SK-N-SH (cell line): ENCODE results near the gene SWI5. TPM values are rescaled to one million over a fixed set of nuclear protein-coding genes. Genes with fewer than 3 reads are reported as not detected.

Experiments
- CTCF ChIA-PET: fragments of 300-600, 350-600 bp; formaldehyde crosslinking; extraction: SDS; loops from one replicate; lab custom pipeline; 2021; lab: Yijun Ruan, JAX
- POLR2A ChIA-PET: fragments of 350-600 bp; sonication (Branson Sonifier 250); formaldehyde crosslinking; extraction: SDS; loops from one replicate; lab custom pipeline; 2020; ENCODE audit warnings: antibody characterized with exemption, inconsistent platforms; lab: Yijun Ruan, JAX
- DNase-seq: peaks from one replicate; pipeline ENCODE4 v3.0.0; 2012
- H2AFZ ChIP-seq: fragments of 200-600 bp; sonication (generic); 2 replicates; pipeline ENCODE4 v1.8.1; 2016; ENCODE audit warnings: antibody characterized with exemption, mild to moderate bottlenecking, low read depth
- H3F3A ChIP-seq: fragments of 200-600 bp; sonication (generic); replicated peaks from 2 replicates; pipeline ENCODE3; 2016; ENCODE audit warnings: antibody characterized with exemption, mild to moderate bottlenecking; ENCODE audit not compliant: insufficient read depth
- H3K27ac ChIP-seq, 2 experiments: fragments of 200-500 bp in 1 of 2; fragments of 200-600 bp in 1 of 2; sonication (Bioruptor generic) in 1 of 2; sonication (generic), shearing (Covaris generic) in 1 of 2; 2 replicates each; pipeline versions ENCODE4 v1.5.1 to v1.6.1; 2014 to 2016; ENCODE audit warnings: low read depth in 2 of 2, inconsistent platforms in 1 of 2, low read length in 1 of 2, mild to moderate bottlenecking in 1 of 2, mixed read lengths in 1 of 2
- H3K27me3 ChIP-seq: fragments of 200-600 bp; sonication (generic), shearing (Covaris generic); 2 replicates; pipeline ENCODE4 v1.6.1; 2016; ENCODE audit warnings: mixed run types; ENCODE audit not compliant: insufficient read depth
- H3K36me3 ChIP-seq, 2 experiments: fragments of 200-500 bp in 1 of 2; fragments of 200-600 bp in 1 of 2; sonication (Bioruptor generic) in 1 of 2; sonication (generic) in 1 of 2; replicated peaks in 1 of 2; 2 replicates each; pipeline versions ENCODE3 to v1.5.1; 2014 to 2016; ENCODE audit warnings: low read length in 1 of 2, mild to moderate bottlenecking in 1 of 2; ENCODE audit not compliant: insufficient read depth in 2 of 2, control insufficient read depth in 1 of 2
- H3K4me1 ChIP-seq, 2 experiments: fragments of 200-500 bp in 1 of 2; fragments of 200-600 bp in 1 of 2; sonication (Bioruptor generic) in 1 of 2; sonication (generic), shearing (Covaris generic) in 1 of 2; 2 replicates each; pipeline versions ENCODE4 v1.5.1 to v1.6.1; 2014 to 2016; ENCODE audit warnings: low read depth in 1 of 2, low read length in 1 of 2, mixed run types in 1 of 2; ENCODE audit not compliant: insufficient read depth in 2 of 2, control insufficient read depth in 1 of 2
- H3K4me2 ChIP-seq: fragments of 200-600 bp; sonication (generic), shearing (Covaris generic); 2 replicates; pipeline ENCODE4 v1.6.1; 2017; ENCODE audit warnings: mixed run types
- H3K4me3 ChIP-seq, 2 experiments: fragments of 200-500 bp in 1 of 2; fragments of 200-600 bp in 1 of 2; sonication (Bioruptor generic) in 1 of 2; sonication (generic), shearing (Covaris generic) in 1 of 2; 2 replicates each; pipeline versions ENCODE4 v1.5.1 to v1.8.1; 2014 to 2016; ENCODE audit warnings: low read depth in 2 of 2, inconsistent platforms in 1 of 2, low read length in 1 of 2, mild to moderate bottlenecking in 1 of 2, mixed read lengths in 1 of 2, moderate library complexity in 1 of 2
- H3K79me2 ChIP-seq: fragments of 200-600 bp; sonication (generic); 2 replicates; pipeline ENCODE4 v1.8.1; 2017; ENCODE audit warnings: mild to moderate bottlenecking; ENCODE audit not compliant: insufficient read depth
- H3K9ac ChIP-seq: fragments of 200-600 bp; sonication (generic); 2 replicates; pipeline ENCODE4 v1.6.1; 2017; ENCODE audit warnings: mixed run types
- H3K9me2 ChIP-seq: fragments of 200-600 bp; sonication (generic); 2 replicates; pipeline ENCODE4 v1.6.1; 2017; ENCODE audit warnings: mixed run types
- H3K9me3 ChIP-seq: fragments of 200-600 bp; sonication (generic); 2 replicates; pipeline ENCODE4 v1.6.1; 2017; ENCODE audit warnings: mixed run types, mild to moderate bottlenecking, moderate library complexity
- H4K20me1 ChIP-seq: fragments of 200-600 bp; sonication (generic); 2 replicates; pipeline ENCODE4 v1.6.1; 2017; ENCODE audit warnings: mild to moderate bottlenecking, mixed run types; ENCODE audit not compliant: insufficient read depth
- EP300 ChIP-seq, 2 experiments: IDR thresholded peaks; 2 replicates each; pipeline versions ENCODE4 v1.4.0 to v1.6.1; 2012; ENCODE audit warnings: borderline replicate concordance in 1 of 2, low read depth in 1 of 2, low read length in 1 of 2
- EZH2phosphoT487 ChIP-seq: fragments of 200-600 bp; sonication (generic); IDR thresholded peaks from 2 replicates; pipeline ENCODE4 v1.6.1; 2017; ENCODE audit warnings: low read depth, mixed run types, mild to moderate bottlenecking, antibody characterized with exemption, moderate library complexity, borderline replicate concordance
- FOSL2 ChIP-seq: IDR thresholded peaks from 2 replicates; pipeline ENCODE4 v1.4.0; 2012; ENCODE audit warnings: low read depth, mild to moderate bottlenecking, moderate library complexity, borderline replicate concordance
- FOXM1 ChIP-seq: IDR thresholded peaks from 2 replicates; pipeline ENCODE4 v1.4.0; 2012; ENCODE audit warnings: low read depth, mild to moderate bottlenecking
- GATA2 ChIP-seq: sonication (generic); formaldehyde crosslinking; IDR thresholded peaks from 2 replicates; pipeline ENCODE4 v1.5.0; 2020; ENCODE audit warnings: mild to moderate bottlenecking, missing genetic modification reagents
- JUND ChIP-seq: IDR thresholded peaks from 2 replicates; pipeline ENCODE4 v1.4.0; 2012
- MXI1 ChIP-seq: IDR thresholded peaks from 2 replicates; pipeline ENCODE4 v1.6.1; 2012; ENCODE audit warnings: mild to moderate bottlenecking, low read depth, low read length, improper control_type of control experiment
- RAD21 ChIP-seq: IDR thresholded peaks from 2 replicates; pipeline ENCODE4 v1.6.1; 2012; ENCODE audit warnings: mild to moderate bottlenecking, low read length
- RCOR1 ChIP-seq: fragments of 150-350 bp; IDR thresholded peaks from 2 replicates; pipeline ENCODE4 v1.6.1; 2017; ENCODE audit warnings: antibody characterized with exemption, low read length
- SIN3A ChIP-seq: IDR thresholded peaks from 2 replicates; pipeline ENCODE4 v1.6.1; 2012; ENCODE audit warnings: low read depth, mild to moderate bottlenecking, low read length, moderate library complexity, borderline replicate concordance
- SMC3 ChIP-seq: IDR thresholded peaks from 2 replicates; pipeline ENCODE4 v1.6.1; 2012; ENCODE audit warnings: low read depth, low read length, improper control_type of control experiment
- TAF1 ChIP-seq: IDR thresholded peaks from 2 replicates; pipeline ENCODE4 v1.6.1; 2012; ENCODE audit warnings: low read depth, mild to moderate bottlenecking, low read length, moderate library complexity, borderline replicate concordance
- TCF12 ChIP-seq: IDR thresholded peaks from 2 replicates; pipeline ENCODE4 v1.4.0; 2012
- YY1 ChIP-seq: IDR thresholded peaks from 2 replicates; pipeline ENCODE4 v1.4.0; 2012; ENCODE audit warnings: low read depth, mild to moderate bottlenecking
- WGBS: methylation state at CpG from one replicate; pipeline ENCODE4 v1.1.6; 2017; ENCODE audit warnings: low lambda C conversion rate; 5-methylcytosine and 5-hydroxymethylcytosine counted together
- polyA plus RNA-seq, 3 experiments: library from polyadenylated mRNA; depleted of rRNA; stranded (reverse); fragments of >200 nt; gene quantifications; 2 replicates each; pipeline ENCODE4 v1.2.3, GENCODE V29; 2012
- TF ChIP-seq, protein P1 (sequence below): IDR thresholded peaks from 2 replicates; pipeline ENCODE4 v1.4.0; 2012; ENCODE audit warnings: low read depth, borderline replicate concordance
- TF ChIP-seq, protein P2 (sequence below): IDR thresholded peaks from 2 replicates; pipeline ENCODE4 v1.4.0; 2012; ENCODE audit warnings: low read depth, borderline replicate concordance
- TF ChIP-seq, protein P3 (sequence below): IDR thresholded peaks from 2 replicates; pipeline ENCODE4; 2012
- TF ChIP-seq, protein P4 (sequence below): IDR thresholded peaks from 2 replicates; pipeline ENCODE4 v1.4.0; 2012; ENCODE audit warnings: low read depth
- TF ChIP-seq, protein P5 (sequence below): fragments of 150-350 bp; IDR thresholded peaks from 2 replicates; pipeline ENCODE4 v1.6.1; 2016; ENCODE audit warnings: mild to moderate bottlenecking, low read depth, low read length

The SWI5 gene
- polyA plus RNA-seq, 1 of the 3 experiments (the other 2 are of a cell fraction): 84.1 TPM

DNA sequence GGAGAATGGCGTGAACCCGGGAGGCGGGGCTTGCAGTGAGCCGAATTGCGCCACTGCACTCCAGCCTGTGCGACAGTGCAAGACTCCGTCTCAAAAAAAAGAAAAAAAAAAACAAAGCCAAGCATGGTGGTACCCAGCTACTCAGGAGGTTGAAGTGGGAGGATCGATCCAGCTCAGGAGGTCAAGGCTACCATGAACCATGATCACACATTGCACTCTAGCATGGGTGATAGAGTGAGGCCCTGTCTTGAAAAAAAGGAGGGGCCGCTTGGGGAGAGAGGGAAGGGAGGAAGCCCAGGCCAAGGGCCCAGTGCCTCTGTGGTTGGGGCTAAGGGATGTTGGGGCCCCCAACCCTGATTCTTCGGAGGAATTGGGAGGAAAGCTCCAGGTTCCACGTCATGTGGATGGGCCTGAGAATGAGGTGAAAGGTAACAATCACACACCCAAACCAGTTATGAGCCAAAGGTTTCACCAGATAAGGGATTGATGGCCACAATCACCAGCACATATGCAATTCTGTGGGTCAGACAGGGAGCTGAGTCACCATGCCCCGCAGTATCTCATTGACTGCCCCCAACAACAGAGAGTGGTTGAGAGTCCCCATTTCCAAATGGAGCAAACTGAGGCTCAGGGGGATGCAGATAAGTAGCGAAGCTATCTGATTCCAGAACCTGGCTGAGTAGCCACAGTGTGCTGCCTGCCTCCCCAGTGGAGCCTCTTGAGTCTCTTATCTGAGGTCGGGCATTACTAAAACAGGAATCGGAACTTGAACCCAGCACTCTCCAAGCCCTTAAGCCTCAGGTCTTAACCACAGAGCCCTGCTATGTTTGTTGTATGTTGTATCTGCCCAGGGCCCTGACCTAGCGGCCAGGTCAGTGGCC, 20.5 kb downstream of the SWI5 start:
- ChIA-PET POLR2A (interaction anchor here (0.6 to 1.8 kb wide), 2 partner anchors 8 to 227 kb away, joined by 3 to 4 read pairs; no protein-coding TSS in a partner anchor), CTCF (interaction anchor here (0.5 to 9.4 kb wide), 23 partner anchors 8 to 142 kb away, joined by 3 to 80 read pairs (median 4); partner anchors contain the start of gene CERCAM)
- H3K4me3 ChIP-seq: no peak overlapping the region
- H3K4me2 ChIP-seq: no peak overlapping the region
- no peaks in the 10 kb centered on the region for H3K9me3 ChIP-seq
- no peaks in the 10 kb centered on the region for H3K36me3 ChIP-seq
- H3K9ac ChIP-seq: no peak overlapping the region
- DNase-seq: no peak
- no peaks in the 10 kb centered on the region for H3K79me2 ChIP-seq
- H3K4me1 ChIP-seq: peaks cover 5 to 8% of the 10 kb centered on the region in 2 experiments; a peak in 2 of 4 replicates
- WGBS: 87% methylated on average over 16 of the region's 16 CpGs
- no peaks in the 10 kb centered on the region for H3K27me3 ChIP-seq
- H4K20me1 ChIP-seq: no peaks in the 10 kb centered on the region
- H2AFZ ChIP-seq: no peak overlapping the region
- no peak for TF ChIP-seq GATA2
- no peak for TF ChIP-seq RCOR1
- TF ChIP-seq FOXM1: no peak
- TF ChIP-seq, protein P1, sequence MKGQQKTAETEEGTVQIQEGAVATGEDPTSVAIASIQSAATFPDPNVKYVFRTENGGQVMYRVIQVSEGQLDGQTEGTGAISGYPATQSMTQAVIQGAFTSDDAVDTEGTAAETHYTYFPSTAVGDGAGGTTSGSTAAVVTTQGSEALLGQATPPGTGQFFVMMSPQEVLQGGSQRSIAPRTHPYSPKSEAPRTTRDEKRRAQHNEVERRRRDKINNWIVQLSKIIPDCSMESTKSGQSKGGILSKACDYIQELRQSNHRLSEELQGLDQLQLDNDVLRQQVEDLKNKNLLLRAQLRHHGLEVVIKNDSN: no peak
- no peak for TF ChIP-seq RAD21
- TF ChIP-seq, protein P2, sequence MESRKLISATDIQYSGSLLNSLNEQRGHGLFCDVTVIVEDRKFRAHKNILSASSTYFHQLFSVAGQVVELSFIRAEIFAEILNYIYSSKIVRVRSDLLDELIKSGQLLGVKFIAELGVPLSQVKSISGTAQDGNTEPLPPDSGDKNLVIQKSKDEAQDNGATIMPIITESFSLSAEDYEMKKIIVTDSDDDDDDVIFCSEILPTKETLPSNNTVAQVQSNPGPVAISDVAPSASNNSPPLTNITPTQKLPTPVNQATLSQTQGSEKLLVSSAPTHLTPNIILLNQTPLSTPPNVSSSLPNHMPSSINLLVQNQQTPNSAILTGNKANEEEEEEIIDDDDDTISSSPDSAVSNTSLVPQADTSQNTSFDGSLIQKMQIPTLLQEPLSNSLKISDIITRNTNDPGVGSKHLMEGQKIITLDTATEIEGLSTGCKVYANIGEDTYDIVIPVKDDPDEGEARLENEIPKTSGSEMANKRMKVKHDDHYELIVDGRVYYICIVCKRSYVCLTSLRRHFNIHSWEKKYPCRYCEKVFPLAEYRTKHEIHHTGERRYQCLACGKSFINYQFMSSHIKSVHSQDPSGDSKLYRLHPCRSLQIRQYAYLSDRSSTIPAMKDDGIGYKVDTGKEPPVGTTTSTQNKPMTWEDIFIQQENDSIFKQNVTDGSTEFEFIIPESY: no peak
- TF ChIP-seq, protein P3, sequence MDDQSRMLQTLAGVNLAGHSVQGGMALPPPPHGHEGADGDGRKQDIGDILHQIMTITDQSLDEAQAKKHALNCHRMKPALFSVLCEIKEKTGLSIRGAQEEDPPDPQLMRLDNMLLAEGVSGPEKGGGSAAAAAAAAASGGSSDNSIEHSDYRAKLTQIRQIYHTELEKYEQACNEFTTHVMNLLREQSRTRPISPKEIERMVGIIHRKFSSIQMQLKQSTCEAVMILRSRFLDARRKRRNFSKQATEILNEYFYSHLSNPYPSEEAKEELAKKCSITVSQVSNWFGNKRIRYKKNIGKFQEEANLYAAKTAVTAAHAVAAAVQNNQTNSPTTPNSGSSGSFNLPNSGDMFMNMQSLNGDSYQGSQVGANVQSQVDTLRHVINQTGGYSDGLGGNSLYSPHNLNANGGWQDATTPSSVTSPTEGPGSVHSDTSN: no peak
- no peaks in the 10 kb centered on the region for H3K9me2 ChIP-seq
- H3F3A ChIP-seq: no peaks in the 10 kb centered on the region
- no peak overlapping the region for H3K27ac ChIP-seq

DNA sequence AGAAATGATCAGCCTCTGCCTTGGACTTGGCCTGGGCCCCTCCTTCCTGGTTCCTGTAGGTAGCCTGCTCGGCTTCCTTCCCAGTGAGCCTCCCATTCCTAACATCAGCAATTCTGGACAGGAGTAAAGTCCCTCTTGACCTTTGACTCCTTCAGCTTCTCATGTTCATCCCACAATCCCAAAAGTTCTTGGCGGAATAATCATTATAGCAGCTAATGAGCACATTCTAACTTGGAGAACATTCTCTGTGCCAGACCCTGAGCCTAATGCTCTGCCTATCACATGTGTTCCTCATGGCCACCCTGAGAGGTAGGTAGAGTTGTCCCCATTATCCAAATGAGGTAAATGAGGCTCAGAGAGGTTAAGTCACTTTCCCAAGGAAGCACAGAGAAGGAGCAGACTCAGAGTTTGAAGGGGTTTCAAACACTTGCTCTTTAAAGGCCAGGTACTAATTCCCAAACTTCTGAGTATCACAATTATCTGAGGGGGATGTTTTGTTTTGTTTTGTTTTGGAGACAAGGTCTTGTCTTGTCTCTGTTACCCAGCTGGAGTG, 21.2 kb downstream of the SWI5 start:
- Histone ChIP-seq H4K20me1 (no peaks in the 10 kb centered on the region), H3K4me2 (no peak overlapping the region), H3K4me1 (peaks cover 5 to 8% of the 10 kb centered on the region in 2 experiments; a peak in 2 of 4 replicates), H3K9ac (no peak overlapping the region), H3K9me3 (no peaks in the 10 kb centered on the region), H3K36me3 (no peaks in the 10 kb centered on the region), H3F3A (no peaks in the 10 kb centered on the region), H3K27ac (no peak overlapping the region), H3K79me2 (no peaks in the 10 kb centered on the region), H3K27me3 (no peaks in the 10 kb centered on the region), H2AFZ (no peak overlapping the region), H3K4me3 (no peak overlapping the region), H3K9me2 (no peaks in the 10 kb centered on the region)
- DNase-seq: no peak
- 83% methylated on average over 2 of the region's 2 CpGs for WGBS
- ChIA-PET POLR2A (interaction anchor here (0.6 to 1.8 kb wide), 2 partner anchors 7 to 226 kb away, joined by 3 to 4 read pairs; no protein-coding TSS in a partner anchor), CTCF (interaction anchor here (0.5 to 9.4 kb wide), 10 partner anchors 33 to 141 kb away, joined by 3 to 80 read pairs (median 4); no protein-coding TSS in a partner anchor)
- TF ChIP-seq TCF12 (no peak), MXI1 (no peak), FOSL2 (no peak), EP300 (IDR thresholded peaks at IDR 0.05; ENCODE audit: borderline replicate concordance in 1 of 2, low read depth in 1 of 2, low read length in 1 of 2) (no peak), FOXM1 (no peak), SIN3A (no peak), EZH2phosphoT487 (no peak), SMC3 (no peak), RAD21 (no peak), JUND (no peak), TAF1 (no peak), YY1 (no peak)
- TF ChIP-seq, protein P4, sequence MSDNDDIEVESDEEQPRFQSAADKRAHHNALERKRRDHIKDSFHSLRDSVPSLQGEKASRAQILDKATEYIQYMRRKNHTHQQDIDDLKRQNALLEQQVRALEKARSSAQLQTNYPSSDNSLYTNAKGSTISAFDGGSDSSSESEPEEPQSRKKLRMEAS: no peak
- TF ChIP-seq, protein P3: no peak
- TF ChIP-seq, protein P5, sequence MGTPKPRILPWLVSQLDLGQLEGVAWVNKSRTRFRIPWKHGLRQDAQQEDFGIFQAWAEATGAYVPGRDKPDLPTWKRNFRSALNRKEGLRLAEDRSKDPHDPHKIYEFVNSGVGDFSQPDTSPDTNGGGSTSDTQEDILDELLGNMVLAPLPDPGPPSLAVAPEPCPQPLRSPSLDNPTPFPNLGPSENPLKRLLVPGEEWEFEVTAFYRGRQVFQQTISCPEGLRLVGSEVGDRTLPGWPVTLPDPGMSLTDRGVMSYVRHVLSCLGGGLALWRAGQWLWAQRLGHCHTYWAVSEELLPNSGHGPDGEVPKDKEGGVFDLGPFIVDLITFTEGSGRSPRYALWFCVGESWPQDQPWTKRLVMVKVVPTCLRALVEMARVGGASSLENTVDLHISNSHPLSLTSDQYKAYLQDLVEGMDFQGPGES: no peak
